ENCODE data around the gene MADD.
A peak's percentile ranks its signal among the peaks of the same experiment; 100 is the strongest.
"Not testable (repeated sequence)": the region's sequence is repeated elsewhere in the genome, so short reads cannot be mapped to it uniquely, and the experiment has no call there.

Gene MADD

GRCh38 chr11:47326198-47326597 lies 56.3 kb downstream of the MADD start:
- DNase-seq: no peak

GRCh38 chr11:47327025-47327424 lies 57.1 kb downstream of the MADD start:
- peak; percentile 27 for DNase-seq

GRCh38 chr11:47327949-47328348 lies 58.0 kb downstream of the MADD start:
- no peak for DNase-seq

GRCh38 chr11:47328449-47329390 lies 58.8 kb downstream of the MADD start:
- no peak for DNase-seq

- DNase-seq: no peak
These were observed 59.6 kb downstream of the MADD start for GRCh38 chr11:47329431-47329986.

GRCh38 chr11:47329987-47330931 lies 60.3 kb downstream of the MADD start:
- DNase-seq: no peak

GRCh38 chr11:47331454-47332302 lies 61.7 kb downstream of the MADD start:
- no peak for DNase-seq

- DNase-seq: no peak
These were observed 62.4 kb downstream of the MADD start for GRCh38 chr11:47332303-47332711.

GRCh38 chr11:47332791-47333525 lies 63.0 kb downstream of the MADD start:
- no peak for DNase-seq

- no peak for DNase-seq
These were observed 63.6 kb downstream of the MADD start for GRCh38 chr11:47333526-47333845.

GRCh38 chr11:47333886-47334443 lies 64.0 kb downstream of the MADD start:
- DNase-seq: no peak

- DNase-seq: not testable (repeated sequence)
These were observed 64.9 kb downstream of the MADD start for GRCh38 chr11:47334699-47335411.

GRCh38 chr11:47335733-47336132 lies 65.8 kb downstream of the MADD start:
- no peak for DNase-seq

GRCh38 chr11:47336595-47336994 lies 66.7 kb downstream of the MADD start:
- DNase-seq: no peak

- peak; percentile 89 for DNase-seq
These were observed 67.4 kb downstream of the MADD start for GRCh38 chr11:47337229-47337924.

- no peak for DNase-seq
These were observed 68.7 kb downstream of the MADD start for GRCh38 chr11:47338396-47339241.

- no peak for DNase-seq
These were observed 70.1 kb downstream of the MADD start for GRCh38 chr11:47340010-47340409.

GRCh38 chr11:47340980-47341775 lies 71.2 kb downstream of the MADD start:
- DNase-seq: no peak
